Ascending aorta (tissue), 2 donors: ENCODE measurements around the gene MYOM1. TPM values are rescaled to one million over a fixed set of nuclear protein-coding genes. Genes with fewer than 3 reads are reported as not detected.

Experiments used
- DNase-seq, 2 donors: peaks; one replicate each; pipeline ENCODE4 v3.0.0-alpha.2; 2019; ENCODE audit warnings: low spot score in 2 of 2
- H3K27ac ChIP-seq, 2 donors: fragments of 200-600 bp; sonication (generic); one replicate each; pipeline ENCODE4 v1.5.1; 2016 to 2017; ENCODE audit warnings: mild to moderate bottlenecking in 1 of 2
- H3K27me3 ChIP-seq: fragments of 200-600 bp; sonication (generic); one replicate; pipeline ENCODE4 v1.5.1; 2017
- H3K36me3 ChIP-seq, 2 donors: fragments of 200-600 bp; sonication (generic); one replicate each; pipeline ENCODE4 v1.5.1; 2016
- H3K4me1 ChIP-seq, 2 donors: fragments of 200-600 bp; sonication (generic); one replicate each; pipeline ENCODE4 v1.5.1; 2016 to 2017; ENCODE audit warnings: mild to moderate bottlenecking in 1 of 2
- H3K4me3 ChIP-seq, 2 donors: fragments of 200-600 bp; sonication (generic); one replicate each; pipeline ENCODE4 v1.5.1; 2016 to 2017; ENCODE audit warnings: mild to moderate bottlenecking in 1 of 2
- H3K9me3 ChIP-seq, 2 donors: fragments of 200-600 bp; sonication (generic); one replicate each; pipeline ENCODE4 v1.5.1; 2016
- CTCF ChIP-seq, 3 experiments: fragments of 200-600 bp in 2 of 3; fragments of 450-650 bp in 1 of 3; sonication (generic) in 2 of 3; IDR thresholded peaks; one replicate each; pipeline ENCODE4 v1.5.1; 2016 to 2019; ENCODE audit warnings: antibody characterized with exemption in 3 of 3, mild to moderate bottlenecking in 1 of 3, moderate library complexity in 1 of 3
- intact Hi-C: fragments of 100-400 bp; cut with DNase I; formaldehyde crosslinking; loops from one replicate; pipeline ENCODE4 v1.15.1; 2023
- total RNA-seq: library from RNA; depleted of rRNA; stranded (reverse); fragments of >200 nt; gene quantifications from one replicate; pipeline ENCODE4 v1.1.0, GENCODE V29; 2016

Gene MYOM1
- total RNA-seq, 1 donor from 2014 or later, result 7.8 TPM

GRCh38 chr18:3236470-3236869 is 16.7 kb upstream of the MYOM1 start:
- no peaks in the 10 kb centered on the region for H3K36me3 ChIP-seq
- no peaks in the 10 kb centered on the region for H3K27me3 ChIP-seq
- no peaks in the 10 kb centered on the region for H3K4me1 ChIP-seq
- no peak overlapping the region for H3K27ac ChIP-seq
- no peaks in the 10 kb centered on the region for H3K9me3 ChIP-seq
- no peak overlapping the region for H3K4me3 ChIP-seq
- no peak for DNase-seq
- intact Hi-C loops, result no loop called here
- no peak for TF ChIP-seq CTCF (IDR thresholded peaks at IDR 0.05)

- Histone ChIP-seq H3K4me1 (no peaks in the 10 kb centered on the region), H3K9me3 (no peaks in the 10 kb centered on the region), H3K4me3 (no peak overlapping the region), H3K27ac (no peak overlapping the region), H3K27me3 (no peaks in the 10 kb centered on the region), H3K36me3 (no peaks in the 10 kb centered on the region)
- intact Hi-C loops, result no loop called here
- no peak for DNase-seq
- TF ChIP-seq CTCF (IDR thresholded peaks at IDR 0.05), result no peak
Observed at GRCh38 chr18:3235846-3236245, 16.1 kb upstream of the MYOM1 start.

- H3K4me1 ChIP-seq, result no peaks in the 10 kb centered on the region
- no peak for DNase-seq
- no peak overlapping the region for H3K4me3 ChIP-seq
- H3K9me3 ChIP-seq, result no peaks in the 10 kb centered on the region
- no peaks in the 10 kb centered on the region for H3K36me3 ChIP-seq
- TF ChIP-seq CTCF (IDR thresholded peaks at IDR 0.05), result no peak
- no peaks in the 10 kb centered on the region for H3K27me3 ChIP-seq
- intact Hi-C loops, result no loop called here
- no peak overlapping the region for H3K27ac ChIP-seq
Observed at GRCh38 chr18:3234457-3234856, 14.7 kb upstream of the MYOM1 start.

- no peak for DNase-seq
- intact Hi-C loops, result no loop called here
- H3K4me1 ChIP-seq, result no peaks in the 10 kb centered on the region
- TF ChIP-seq CTCF (IDR thresholded peaks at IDR 0.05), result no peak
- H3K36me3 ChIP-seq, result no peaks in the 10 kb centered on the region
- no peaks in the 10 kb centered on the region for H3K27me3 ChIP-seq
- no peaks in the 10 kb centered on the region for H3K9me3 ChIP-seq
- H3K27ac ChIP-seq, result no peak overlapping the region
- no peak overlapping the region for H3K4me3 ChIP-seq
Observed at GRCh38 chr18:3233433-3234168, 13.8 kb upstream of the MYOM1 start.

- Histone ChIP-seq H3K4me1 (no peaks in the 10 kb centered on the region), H3K27ac (no peak overlapping the region), H3K36me3 (no peaks in the 10 kb centered on the region), H3K27me3 (no peaks in the 10 kb centered on the region), H3K9me3 (no peaks in the 10 kb centered on the region), H3K4me3 (no peak overlapping the region)
- DNase-seq, result no peak
- intact Hi-C loops, result no loop called here
- TF ChIP-seq CTCF (IDR thresholded peaks at IDR 0.05), result no peak
Observed at GRCh38 chr18:3233004-3233403, 13.2 kb upstream of the MYOM1 start.
